Activated CD8-positive, alpha-beta memory T cell treated with anti-CD3 and anti-CD28 coated beads for 4 hours (primary cell): Measurements from ENCODE around the gene INF2.

Experiments used
- DNase-seq, 2 donors: peaks; one replicate each; pipeline ENCODE4 v3.0.0-alpha.2; 2020; ENCODE audit warnings: low read depth in 2 of 2

Gene INF2

DNA sequence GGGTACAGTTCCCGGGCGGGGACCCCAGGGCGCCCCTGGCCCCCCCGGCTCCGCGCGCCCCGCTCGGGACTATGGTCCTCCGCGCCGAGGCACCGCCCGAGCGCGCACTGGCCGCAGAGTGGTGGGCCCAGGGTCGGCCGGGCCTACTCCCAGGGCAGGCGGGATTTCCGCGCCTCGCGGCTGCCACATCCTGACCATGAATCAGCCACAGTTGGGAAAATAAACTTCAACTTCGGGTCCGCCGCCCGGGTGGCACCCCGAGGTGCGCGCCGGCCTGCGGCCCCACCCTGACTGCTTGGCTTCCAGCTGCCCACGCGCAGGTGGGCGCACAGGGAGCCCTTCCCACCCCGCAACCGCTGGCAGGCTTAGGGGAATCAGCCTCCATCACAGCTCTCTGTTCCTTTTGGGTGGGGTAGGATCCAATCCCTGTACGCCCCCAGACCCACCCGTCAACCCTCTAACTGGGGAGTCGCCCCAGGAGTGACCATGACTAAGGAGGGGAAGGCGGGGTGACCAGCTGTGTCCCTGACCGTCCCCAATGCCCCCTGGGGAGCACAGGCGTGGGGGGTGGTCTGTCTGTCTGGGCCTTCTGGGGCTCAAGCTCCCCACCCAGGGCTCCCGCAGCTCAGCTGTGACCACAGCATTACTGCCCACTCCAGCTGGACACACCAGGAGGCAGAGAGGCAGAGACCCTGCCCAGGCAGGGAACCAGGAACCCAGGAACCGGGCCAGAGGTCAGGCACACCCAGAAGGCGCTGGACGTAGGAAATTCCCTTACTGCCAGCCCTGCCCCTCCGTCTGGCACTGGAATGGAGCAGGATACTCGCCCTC, 678 bp downstream of the INF2 start:
- DNase-seq: no peak

DNA sequence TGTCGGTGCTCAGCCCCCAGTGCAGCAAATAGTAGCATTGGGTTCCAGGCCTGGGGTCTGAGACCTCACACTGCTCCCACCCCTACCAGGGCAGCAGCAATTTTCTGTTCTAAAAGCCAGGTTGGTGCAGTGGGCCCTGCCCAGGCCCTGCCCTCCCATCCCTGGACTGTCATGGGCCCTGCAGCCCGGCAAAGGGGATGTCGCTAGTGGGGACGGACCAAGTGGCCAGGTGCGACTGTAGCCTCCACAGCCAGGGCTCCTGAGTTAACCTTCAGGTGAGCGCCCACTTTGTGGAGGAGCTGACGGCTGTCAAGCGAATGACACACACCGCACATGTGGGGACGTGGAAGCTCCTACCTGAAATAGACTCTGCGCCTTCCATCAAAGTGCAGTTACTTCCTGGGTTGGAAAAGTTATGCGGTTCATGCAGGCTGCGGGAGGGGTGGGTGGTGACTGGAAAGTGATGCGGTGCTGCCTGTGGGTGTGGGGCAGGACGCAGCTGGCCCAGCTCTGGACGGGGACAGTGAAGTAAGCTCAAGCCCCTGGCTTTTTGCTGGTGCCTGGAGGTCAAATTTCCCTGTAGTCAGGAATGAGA, 1.5 kb downstream of the INF2 start:
- DNase-seq: no peak

DNA sequence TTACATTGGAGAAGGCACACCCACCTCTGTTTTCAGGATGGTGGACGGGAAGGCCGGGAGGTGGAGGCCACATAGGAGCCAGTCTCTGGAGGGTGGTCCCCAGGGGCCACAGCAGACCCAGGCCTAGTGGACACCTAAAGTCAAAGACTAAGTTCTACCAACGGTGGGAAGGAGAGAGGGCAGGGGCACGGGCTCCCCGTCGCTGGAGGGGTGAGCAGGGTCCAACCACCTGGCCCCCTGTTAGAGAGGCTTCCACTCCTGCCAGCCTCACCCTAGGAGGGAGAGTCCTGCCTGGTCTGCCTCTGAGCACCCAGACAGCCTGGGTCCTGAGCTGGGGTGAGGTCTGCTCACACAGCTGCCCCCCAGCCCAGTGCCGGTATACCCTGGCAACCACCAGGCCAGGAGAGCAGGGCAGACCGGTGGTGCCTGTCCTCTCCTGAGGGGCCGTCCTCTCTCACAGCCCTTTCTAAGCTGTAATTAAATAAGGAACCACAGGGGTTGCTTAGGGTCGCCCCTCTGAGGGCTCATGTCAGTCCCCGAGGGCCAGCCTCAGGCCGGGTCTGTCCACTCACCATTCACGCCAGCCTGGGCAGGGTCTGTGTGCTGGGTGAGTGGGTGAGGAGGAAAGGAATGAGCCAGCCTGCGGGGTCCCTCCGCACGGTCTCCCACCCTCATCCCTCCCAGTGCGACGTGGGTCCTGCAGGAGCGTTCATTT, 2.3 kb downstream of the INF2 start:
- DNase-seq: no peak

- no peak for DNase-seq
Measured at GRCh38 chr14:104692261-104692938, 3.0 kb downstream of the INF2 start.

GRCh38 chr14:104692939-104693315, 3.5 kb downstream of the INF2 start:
- no peak for DNase-seq

- DNase-seq: no peak
Measured at GRCh38 chr14:104693482-104694431, 4.3 kb downstream of the INF2 start.

GRCh38 chr14:104694475-104694950, 5.1 kb downstream of the INF2 start:
- DNase-seq: no peak

- no peak for DNase-seq
Measured at GRCh38 chr14:104694991-104695659, 5.7 kb downstream of the INF2 start.

GRCh38 chr14:104695660-104696000, 6.2 kb downstream of the INF2 start:
- DNase-seq: no peak

- DNase-seq: no peak
Measured at GRCh38 chr14:104696671-104697316, 7.4 kb downstream of the INF2 start.

GRCh38 chr14:104697317-104697703, 7.9 kb downstream of the INF2 start:
- no peak for DNase-seq

GRCh38 chr14:104697892-104698583, 8.6 kb downstream of the INF2 start:
- DNase-seq: no peak

DNA sequence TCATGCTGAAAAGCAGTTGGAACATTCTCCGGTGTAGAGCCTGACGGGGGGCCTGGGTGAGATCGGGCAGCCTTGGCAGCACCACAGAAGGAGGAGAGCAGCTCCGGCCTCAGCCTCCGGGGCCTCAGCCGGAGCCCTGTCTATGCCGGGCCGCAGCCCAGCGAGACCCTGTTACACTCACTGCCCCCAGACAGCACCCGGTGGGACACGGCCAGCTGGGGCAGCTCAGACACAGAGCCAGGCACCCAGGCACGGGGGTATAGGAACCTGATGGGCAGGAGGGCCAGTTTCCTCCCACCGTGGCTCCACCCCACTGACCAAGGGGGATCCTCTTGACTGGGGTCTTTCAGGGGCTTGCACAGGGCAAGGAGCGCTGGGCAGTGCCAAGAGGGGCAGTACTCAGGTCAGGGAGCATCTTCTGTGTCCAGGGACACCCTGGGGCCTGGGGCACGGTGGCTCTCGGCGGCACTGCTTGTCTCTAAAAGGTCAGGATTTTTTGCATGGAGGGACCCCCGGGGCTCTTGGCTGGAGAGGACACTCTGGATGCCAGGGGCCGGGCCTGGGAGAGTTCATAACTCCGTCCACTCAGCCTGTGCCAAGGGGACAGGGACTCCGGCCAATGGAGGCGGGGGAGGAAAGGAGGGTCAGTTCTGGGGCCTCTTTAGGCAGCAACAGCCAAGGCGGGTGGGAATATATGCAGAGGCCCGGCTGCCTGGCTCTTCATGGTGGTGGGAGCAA, 9.4 kb downstream of the INF2 start:
- no peak for DNase-seq

DNA sequence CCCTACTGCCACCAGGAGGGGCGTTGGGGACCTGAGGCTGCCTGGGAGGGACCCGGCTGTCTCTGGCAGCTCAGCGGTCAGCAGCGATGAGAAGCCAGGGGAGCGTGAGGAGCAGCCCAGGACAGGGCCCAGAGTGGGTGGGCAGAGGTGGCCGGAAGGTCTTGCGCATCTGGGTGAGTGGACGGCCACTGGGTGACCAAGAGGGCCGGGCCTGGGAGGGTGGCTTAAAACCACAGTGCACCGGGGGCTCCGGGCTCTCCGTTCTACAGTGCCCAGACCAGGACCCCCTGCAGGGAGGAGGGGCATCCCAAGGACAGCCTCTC, 10.0 kb downstream of the INF2 start:
- DNase-seq: no peak

GRCh38 chr14:104700225-104700651, 10.8 kb downstream of the INF2 start:
- DNase-seq: no peak

DNA sequence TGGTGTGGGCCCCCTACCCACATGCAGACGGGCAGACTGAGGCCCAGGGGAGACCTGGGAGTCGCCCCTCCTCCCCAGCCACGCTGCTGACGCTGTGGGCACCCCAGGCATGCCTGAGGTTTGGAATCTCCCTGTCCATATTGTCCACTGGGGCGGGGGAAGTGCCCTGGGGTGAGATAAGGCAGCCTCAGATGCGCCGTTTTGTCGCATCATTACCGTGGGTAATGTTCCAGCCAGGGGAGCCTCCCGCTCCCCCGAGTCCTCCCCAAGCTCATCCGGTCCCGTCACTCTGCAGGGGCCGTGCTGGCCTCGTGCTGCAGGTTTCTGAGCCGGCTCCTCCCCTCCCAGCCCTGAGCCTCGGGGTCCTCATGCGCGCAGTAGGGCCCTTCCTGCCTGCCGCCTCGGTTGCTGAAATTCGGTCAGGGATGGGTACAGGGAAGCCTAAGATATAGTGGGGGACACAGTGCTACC, 11.4 kb downstream of the INF2 start:
- no peak for DNase-seq

- no peak for DNase-seq
Measured at GRCh38 chr14:104701383-104702076, 12.1 kb downstream of the INF2 start.

DNA sequence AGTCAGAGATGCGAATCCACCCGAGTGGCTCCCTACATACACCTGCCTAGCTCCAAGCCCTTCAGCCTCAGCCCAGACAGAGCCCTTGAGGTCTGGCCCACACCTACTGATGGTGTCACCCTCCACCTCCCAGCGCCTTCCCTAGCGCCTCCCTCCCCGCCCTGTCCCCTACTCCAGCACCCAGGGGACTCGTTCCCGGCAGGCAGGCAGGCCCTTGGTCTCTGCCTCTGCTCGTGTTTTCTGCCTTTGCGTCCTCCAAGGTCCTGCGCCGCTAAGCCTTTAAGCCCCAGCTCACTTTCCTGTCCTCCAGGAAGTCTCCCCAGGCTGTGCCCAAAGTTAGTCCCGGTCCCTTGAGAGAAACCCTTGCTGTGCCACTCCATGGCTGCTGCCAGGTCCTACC, 12.7 kb downstream of the INF2 start:
- DNase-seq: no peak
